Fibroblast of lung (primary cell): ENCODE data around the gene MAP1LC3A. TPM values are rescaled to one million over a fixed set of nuclear protein-coding genes. Genes with fewer than 3 reads are reported as not detected.

ENCODE experiments used
- DNase-seq, 2 donors: peaks; one replicate each; pipeline versions ENCODE4 v3.0.0 to v3.0.0-alpha.2; 2010; ENCODE audit warnings: low read depth in 2 of 2
- H2AFZ ChIP-seq: 2 replicates; pipeline ENCODE4 v1.5.1; 2012; ENCODE audit warnings: low read length, control low read depth, inconsistent platforms
- H3K27ac ChIP-seq: 2 replicates; pipeline ENCODE4 v1.5.1; 2011; ENCODE audit warnings: low read length, control low read depth; ENCODE audit not compliant: insufficient read depth
- H3K27me3 ChIP-seq: 2 replicates; pipeline ENCODE4 v1.5.1; 2011; ENCODE audit warnings: mild to moderate bottlenecking, low read length; ENCODE audit not compliant: control insufficient read depth, insufficient read depth
- H3K36me3 ChIP-seq: 2 replicates; pipeline ENCODE4 v1.5.1; 2011; ENCODE audit warnings: low read length; ENCODE audit not compliant: control insufficient read depth, insufficient read depth
- H3K4me1 ChIP-seq: 2 replicates; pipeline ENCODE4 v1.5.1; 2011; ENCODE audit warnings: low read length; ENCODE audit not compliant: control insufficient read depth, insufficient read depth; ENCODE audit errors: extremely low read depth
- H3K4me2 ChIP-seq: 2 replicates; pipeline ENCODE4 v1.5.1; 2011; ENCODE audit warnings: low read length, control low read depth; ENCODE audit not compliant: insufficient read depth; ENCODE audit errors: extremely low read depth
- H3K4me3 ChIP-seq, 4 experiments: fragments of 200-600 bp in 1 of 4; sonication (generic) in 1 of 4; replicated peaks in 1 of 4; 2 replicates each; pipeline ENCODE4 v1.5.1; 2011 to 2016; ENCODE audit warnings: low read length in 4 of 4, low read depth in 3 of 4, mild to moderate bottlenecking in 3 of 4, control low read depth in 2 of 4, inconsistent platforms in 1 of 4, mixed read lengths in 1 of 4; ENCODE audit not compliant: insufficient read depth in 1 of 4; ENCODE audit errors: control extremely low read depth in 1 of 4
- H3K79me2 ChIP-seq: 2 replicates; pipeline ENCODE4 v1.5.1; 2012; ENCODE audit warnings: mild to moderate bottlenecking, low read length, inconsistent platforms; ENCODE audit not compliant: control insufficient read depth, insufficient read depth
- H3K9ac ChIP-seq: 2 replicates; pipeline ENCODE4 v1.5.1; 2011; ENCODE audit warnings: mild to moderate bottlenecking, low read length, control low read depth; ENCODE audit not compliant: insufficient read depth
- H3K9me3 ChIP-seq: 2 replicates; pipeline ENCODE4 v1.5.1; 2012; ENCODE audit warnings: low read depth, low read length; ENCODE audit not compliant: control insufficient read depth, insufficient read depth
- H4K20me1 ChIP-seq: 2 replicates; pipeline ENCODE4 v1.5.1; 2011; ENCODE audit warnings: low read length; ENCODE audit not compliant: control insufficient read depth, insufficient read depth; ENCODE audit errors: extremely low read depth
- CTCF ChIP-seq, 2 donors: IDR thresholded peaks in 1 of 2; conservative IDR thresholded peaks in 1 of 2; 1 replicate in 1 of 2; 2 replicates in 1 of 2; pipeline ENCODE4 v1.5.1; 2011 to 2012; ENCODE audit warnings: low read length in 2 of 2, control low read depth in 1 of 2, inconsistent platforms in 1 of 2, low read depth in 1 of 2, mild to moderate bottlenecking in 1 of 2
- EZH2 ChIP-seq: IDR thresholded peaks from 2 replicates; pipeline ENCODE4 v1.5.1; 2012; ENCODE audit warnings: low read length, control low read depth, mild to moderate bottlenecking; ENCODE audit errors: missing control alignments
- polyA plus RNA-seq, 2 donors: library from polyadenylated mRNA; depleted of rRNA in 1 of 2; stranded (reverse) in 1 of 2; unstranded in 1 of 2; fragments of >200 nt; gene quantifications; 2 replicates each; pipeline ENCODE4 v1.2.1, GENCODE V29; 2011 to 2012; ENCODE audit warnings: missing spikeins in 1 of 2
- total RNA-seq: library from RNA; depleted of rRNA; stranded (reverse); fragments of >200 nt; gene quantifications from 2 replicates; pipeline ENCODE4 v1.2.1, GENCODE V29; 2014

Gene MAP1LC3A
- total and polyA plus RNA-seq, 2 donors (not counting 1 experiment from before 2014, with no cell fraction given) = 19.3 to 30.4 TPM

GRCh38 chr20:34586488-34587163, 28.1 kb downstream of the MAP1LC3A start:
- no peak overlapping the region for H3K4me3 ChIP-seq
- no peaks in the 10 kb centered on the region for H3K36me3 ChIP-seq
- no peak overlapping the region for H2AFZ ChIP-seq
- no peak overlapping the region for H3K9ac ChIP-seq
- H3K27ac ChIP-seq = no peak overlapping the region
- TF ChIP-seq EZH2 = no peak
- no peak for TF ChIP-seq CTCF (conservative IDR thresholded peaks at IDR 0.05 in 1 of 2, IDR thresholded peaks at IDR 0.05 in 1 of 2; ENCODE audit: low read depth in 1 of 2, low read length in 2 of 2)
- H4K20me1 ChIP-seq = no peaks in the 10 kb centered on the region
- H3K27me3 ChIP-seq = no peaks in the 10 kb centered on the region
- no peaks in the 10 kb centered on the region for H3K9me3 ChIP-seq
- no peaks in the 10 kb centered on the region for H3K79me2 ChIP-seq
- DNase-seq = no peak
- H3K4me1 ChIP-seq = peaks cover 8% of the 10 kb centered on the region
- no peak overlapping the region for H3K4me2 ChIP-seq

DNA sequence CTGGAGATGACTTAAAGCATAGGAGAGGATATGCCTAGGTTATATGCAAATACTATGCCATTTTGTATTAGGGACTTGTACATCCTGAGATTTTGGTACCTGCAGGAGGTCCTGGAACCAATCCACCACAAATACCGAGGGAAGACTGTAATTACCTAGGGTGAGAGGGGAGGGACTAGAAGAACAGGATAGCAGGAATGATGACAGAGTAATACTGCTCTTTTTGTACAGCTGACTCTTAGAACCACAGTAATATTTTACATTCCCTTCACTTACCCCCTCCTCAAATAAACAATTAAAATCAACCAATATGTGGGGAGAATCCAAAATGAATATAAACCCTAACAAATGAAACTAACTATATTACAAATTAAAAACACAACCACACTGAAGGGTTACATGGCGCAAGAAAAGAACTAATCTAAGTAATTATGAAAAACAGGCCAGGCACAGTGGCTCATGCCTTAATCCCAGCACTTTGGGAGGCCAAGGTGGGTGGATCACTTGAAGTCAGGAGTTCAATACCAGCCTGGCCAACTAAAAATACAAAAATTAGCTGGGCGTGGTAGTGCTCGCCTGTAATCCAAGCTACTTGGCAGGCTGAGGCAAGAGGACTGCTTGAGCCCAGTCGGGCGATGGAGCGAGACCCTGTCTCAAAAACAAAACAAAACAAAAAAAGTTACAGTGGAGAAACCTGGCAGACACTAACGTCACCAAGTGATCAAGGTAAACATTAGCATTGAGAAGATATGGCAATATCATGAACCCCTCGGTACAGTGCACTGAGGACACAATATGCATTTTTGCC, 37.1 kb downstream of the MAP1LC3A start:
- no peak overlapping the region for H3K9ac ChIP-seq
- H3K9me3 ChIP-seq = no peaks in the 10 kb centered on the region
- no peaks in the 10 kb centered on the region for H3K36me3 ChIP-seq
- DNase-seq = no peak
- no peak overlapping the region for H3K27ac ChIP-seq
- H3K4me2 ChIP-seq = no peak overlapping the region
- no peaks in the 10 kb centered on the region for H3K4me1 ChIP-seq
- no peaks in the 10 kb centered on the region for H3K27me3 ChIP-seq
- TF ChIP-seq CTCF (conservative IDR thresholded peaks at IDR 0.05 in 1 of 2, IDR thresholded peaks at IDR 0.05 in 1 of 2; ENCODE audit: low read depth in 1 of 2, low read length in 2 of 2) = no peak
- no peak for TF ChIP-seq EZH2
- H2AFZ ChIP-seq = no peak overlapping the region
- H3K4me3 ChIP-seq = no peak overlapping the region
- H4K20me1 ChIP-seq = no peaks in the 10 kb centered on the region
- no peaks in the 10 kb centered on the region for H3K79me2 ChIP-seq

GRCh38 chr20:34600892-34601653, 42.6 kb downstream of the MAP1LC3A start:
- no peak overlapping the region for H3K4me3 ChIP-seq
- H3K27me3 ChIP-seq = no peaks in the 10 kb centered on the region
- no peaks in the 10 kb centered on the region for H4K20me1 ChIP-seq
- H3K36me3 ChIP-seq = no peaks in the 10 kb centered on the region
- DNase-seq = no peak
- no peak overlapping the region for H3K27ac ChIP-seq
- H3K4me1 ChIP-seq = no peaks in the 10 kb centered on the region
- no peak for TF ChIP-seq EZH2
- TF ChIP-seq CTCF (conservative IDR thresholded peaks at IDR 0.05 in 1 of 2, IDR thresholded peaks at IDR 0.05 in 1 of 2; ENCODE audit: low read depth in 1 of 2, low read length in 2 of 2) = no peak
- no peak overlapping the region for H3K4me2 ChIP-seq
- no peaks in the 10 kb centered on the region for H3K9me3 ChIP-seq
- no peaks in the 10 kb centered on the region for H3K79me2 ChIP-seq
- no peak overlapping the region for H3K9ac ChIP-seq
- H2AFZ ChIP-seq = no peak overlapping the region
